Midbrain (tissue), 1 donor: ENCODE measurements around the gene DBN1.

Experiments used
- DNase-seq: peaks from one replicate; lab custom pipeline; 2025; lab: John Stamatoyannopoulos, UW

The DBN1 gene

GRCh38 chr5:177443144-177443983 lies 30.1 kb downstream of the DBN1 start:
- no peak for DNase-seq

GRCh38 chr5:177442066-177442826 lies 31.2 kb downstream of the DBN1 start:
- DNase-seq = no peak

GRCh38 chr5:177440990-177441780 lies 32.2 kb downstream of the DBN1 start:
- DNase-seq = no peak

- no peak for DNase-seq
Measured at GRCh38 chr5:177440211-177440989, 33.0 kb downstream of the DBN1 start.

GRCh38 chr5:177439518-177440053 lies 33.8 kb downstream of the DBN1 start:
- DNase-seq = no peak

- DNase-seq = no peak
Measured at GRCh38 chr5:177438468-177438867, 35.0 kb downstream of the DBN1 start.

- no peak for DNase-seq
Measured at GRCh38 chr5:177437623-177438022, 35.8 kb downstream of the DBN1 start.

GRCh38 chr5:177435847-177436536 lies 37.4 kb downstream of the DBN1 start:
- DNase-seq = no peak

- no peak for DNase-seq
Measured at GRCh38 chr5:177434942-177435738, 38.3 kb downstream of the DBN1 start.

GRCh38 chr5:177434437-177434836 lies 39.0 kb downstream of the DBN1 start:
- DNase-seq = no peak

- no peak for DNase-seq
Measured at GRCh38 chr5:177433658-177434217, 39.7 kb downstream of the DBN1 start.

- no peak for DNase-seq
Measured at GRCh38 chr5:177432839-177433657, 40.4 kb downstream of the DBN1 start.

GRCh38 chr5:177432143-177432838 lies 41.1 kb downstream of the DBN1 start:
- peak; percentile 48 for DNase-seq

- no peak for DNase-seq
Measured at GRCh38 chr5:177431317-177432142, 41.9 kb downstream of the DBN1 start.

- no peak for DNase-seq
Measured at GRCh38 chr5:177430972-177431316, 42.5 kb downstream of the DBN1 start.

- no peak for DNase-seq
Measured at GRCh38 chr5:177430140-177430951, 43.1 kb downstream of the DBN1 start.
